ENCODE results near the gene MAGI2.

GRCh38 chr7:79357101-79357500 is 96.4 kb downstream of the MAGI2 start:
- TF ChIP-seq CTCF (IDR thresholded peaks at IDR 0.05 in 4 of 5, conservative IDR thresholded peaks at IDR 0.05 in 1 of 5) (no peak), POLR2A (IDR thresholded peaks at IDR 0.05) (no peak)
